Stimulated activated CD8-positive, alpha-beta memory T cell treated with anti-CD3 and anti-CD28 coated beads, Interleukin-15, amount 100 ng/mL, for 1 hour (primary cell): Measurements from ENCODE around the gene TMEM201.

Experiments
- DNase-seq: peaks from one replicate; pipeline ENCODE4 v3.0.0-alpha.2; 2020; ENCODE audit warnings: low read depth

The TMEM201 gene

DNA sequence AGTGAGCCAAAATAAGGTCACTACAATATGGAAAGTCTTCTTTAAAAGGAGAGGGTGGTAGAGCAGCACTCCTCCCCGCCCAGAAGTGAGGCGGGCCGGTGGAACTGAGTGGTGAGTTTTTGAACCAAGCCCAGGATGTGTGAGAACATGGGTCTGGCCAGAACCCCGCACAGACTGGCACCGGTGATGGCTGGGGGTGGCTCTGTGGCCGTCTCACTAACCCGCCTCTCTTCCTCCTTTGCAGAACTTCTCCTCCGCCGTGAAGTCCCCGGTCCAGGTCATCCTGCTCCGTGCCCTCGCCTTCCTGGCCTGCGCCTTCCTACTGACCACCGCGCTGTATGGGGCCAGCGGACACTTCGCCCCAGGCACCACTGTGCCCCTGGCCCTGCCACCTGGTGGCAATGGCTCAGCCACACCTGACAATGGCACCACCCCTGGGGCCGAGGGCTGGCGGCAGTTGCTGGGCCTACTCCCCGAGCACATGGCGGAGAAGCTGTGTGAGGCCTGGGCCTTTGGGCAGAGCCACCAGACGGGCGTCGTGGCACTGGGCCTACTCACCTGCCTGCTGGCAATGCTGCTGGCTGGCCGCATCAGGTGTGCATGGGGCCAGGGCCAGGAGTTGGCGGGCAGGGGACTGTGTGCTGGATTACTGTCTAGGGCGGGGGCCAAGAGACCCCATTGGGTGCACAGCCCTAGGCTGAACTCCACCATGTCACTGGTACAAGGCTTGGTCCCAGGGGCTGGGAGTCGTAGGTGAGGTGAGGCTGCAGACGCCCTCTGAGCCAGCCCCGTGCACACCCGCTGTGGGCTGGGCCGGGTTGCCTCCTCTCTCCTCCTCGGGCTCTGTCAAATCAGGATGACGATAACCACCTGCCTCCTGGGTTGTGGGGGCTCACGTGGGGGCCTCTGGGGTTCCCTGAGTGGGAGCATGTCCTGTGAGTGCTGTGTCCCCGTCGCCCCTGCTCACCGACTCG, 12.4 kb downstream of the TMEM201 start:
- no peak for DNase-seq

DNA sequence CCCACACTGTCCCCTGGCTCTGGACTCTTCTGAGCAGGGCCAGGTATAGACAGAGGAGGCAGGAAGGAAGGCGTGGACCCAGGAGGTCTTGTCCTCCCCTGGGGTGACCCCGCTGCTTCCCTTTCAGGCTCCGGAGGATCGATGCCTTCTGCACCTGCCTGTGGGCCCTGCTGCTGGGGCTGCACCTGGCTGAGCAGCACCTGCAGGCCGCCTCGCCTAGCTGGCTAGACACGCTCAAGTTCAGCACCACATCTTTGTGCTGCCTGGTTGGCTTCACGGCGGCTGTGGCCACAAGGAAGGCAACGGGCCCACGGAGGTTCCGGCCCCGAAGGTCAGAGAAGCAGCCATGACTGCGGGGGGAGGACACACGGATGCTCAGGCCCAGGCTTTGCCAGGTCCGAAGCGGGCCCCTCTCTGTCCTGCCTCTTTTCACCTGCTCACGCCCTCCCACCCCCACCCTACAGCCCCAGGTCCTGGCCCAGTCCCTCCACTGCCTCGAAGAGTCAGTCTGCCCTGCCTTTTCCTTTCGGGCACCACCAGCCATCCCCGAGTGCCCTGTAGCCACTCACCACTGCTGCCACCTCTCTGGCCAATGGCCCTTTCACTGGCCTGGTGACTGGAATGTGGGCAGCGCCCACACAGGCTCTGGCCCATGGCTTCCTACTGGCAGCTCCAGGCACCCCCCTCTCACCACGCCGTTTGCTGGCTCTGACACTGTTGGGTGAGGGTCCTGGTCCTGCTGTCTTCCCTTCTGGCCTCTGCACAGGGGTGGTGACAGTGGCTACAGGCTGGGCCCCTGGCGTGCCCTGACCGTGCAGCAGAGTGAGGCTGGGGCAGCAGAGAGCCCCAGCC, 13.5 kb downstream of the TMEM201 start:
- DNase-seq, result no peak

DNA sequence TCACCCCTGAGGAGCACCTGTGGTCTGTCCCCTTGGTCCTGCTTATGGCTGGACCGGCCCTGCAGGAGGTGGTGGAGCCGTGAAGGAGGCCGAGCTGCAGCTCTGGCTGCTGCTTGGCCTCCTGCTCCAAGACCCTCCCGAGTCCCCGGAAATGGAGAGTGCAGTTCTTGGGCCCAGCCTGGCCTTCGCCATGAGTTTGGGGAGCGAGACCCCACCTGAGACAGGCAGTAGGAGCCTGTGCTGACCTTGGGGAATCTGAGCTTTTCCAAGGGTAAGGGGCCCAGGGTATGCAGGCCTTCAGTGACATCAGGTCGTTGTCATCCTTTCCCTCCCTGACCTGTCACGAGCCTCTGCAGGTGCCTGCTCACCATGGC, 14.1 kb downstream of the TMEM201 start:
- DNase-seq, result no peak

GRCh38 chr1:9603307-9603706, 14.6 kb downstream of the TMEM201 start:
- no peak for DNase-seq

DNA sequence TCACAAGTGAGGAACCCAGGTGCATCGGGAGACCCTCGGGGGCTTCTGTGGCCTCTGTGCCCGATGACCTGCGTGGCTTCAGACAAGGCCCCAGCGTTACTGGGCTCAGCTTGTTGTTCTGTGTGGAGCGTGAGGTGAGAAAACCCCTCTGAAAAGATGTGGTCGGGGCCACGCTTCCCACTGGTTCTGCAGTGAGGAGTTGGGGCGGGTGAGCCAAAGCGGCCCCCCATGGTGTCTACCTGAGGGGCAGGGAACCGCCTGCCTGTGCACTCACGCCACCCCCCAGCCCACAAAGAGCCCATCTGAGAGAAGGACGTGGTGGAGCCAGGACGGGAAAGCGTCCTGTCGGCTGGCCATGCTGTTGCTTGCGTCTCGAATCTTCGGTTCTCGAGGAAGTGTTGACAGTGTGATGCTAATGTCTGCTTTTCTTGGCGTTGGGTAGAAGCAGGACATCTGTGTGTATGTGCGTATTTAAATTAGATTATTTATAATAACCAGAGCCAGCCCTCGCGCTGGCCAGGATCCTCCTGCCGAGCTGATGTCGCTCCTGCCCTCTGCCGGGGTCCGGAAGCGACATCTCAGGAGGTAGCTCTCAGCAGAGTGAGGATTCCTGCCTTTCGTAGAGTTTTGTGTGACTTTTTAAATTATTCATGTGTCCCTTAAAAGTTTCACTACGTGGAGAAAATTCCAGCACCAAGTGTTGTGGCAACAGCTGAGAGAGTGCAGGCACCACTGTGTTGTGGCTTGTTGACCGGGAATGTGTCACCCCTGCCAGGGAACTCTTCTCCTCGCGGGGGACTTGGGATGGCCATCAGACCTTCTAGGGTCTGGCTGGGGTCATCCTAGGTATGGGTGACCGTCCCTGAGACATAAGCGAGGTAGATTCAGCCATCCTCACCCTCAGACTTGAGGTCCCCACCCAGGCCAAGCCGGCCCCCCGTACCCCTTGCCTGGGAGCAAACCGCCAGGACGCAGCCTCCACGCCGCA, 15.3 kb downstream of the TMEM201 start:
- no peak for DNase-seq

- no peak for DNase-seq
Observed at GRCh38 chr1:9604836-9605235, 16.1 kb downstream of the TMEM201 start.

DNA sequence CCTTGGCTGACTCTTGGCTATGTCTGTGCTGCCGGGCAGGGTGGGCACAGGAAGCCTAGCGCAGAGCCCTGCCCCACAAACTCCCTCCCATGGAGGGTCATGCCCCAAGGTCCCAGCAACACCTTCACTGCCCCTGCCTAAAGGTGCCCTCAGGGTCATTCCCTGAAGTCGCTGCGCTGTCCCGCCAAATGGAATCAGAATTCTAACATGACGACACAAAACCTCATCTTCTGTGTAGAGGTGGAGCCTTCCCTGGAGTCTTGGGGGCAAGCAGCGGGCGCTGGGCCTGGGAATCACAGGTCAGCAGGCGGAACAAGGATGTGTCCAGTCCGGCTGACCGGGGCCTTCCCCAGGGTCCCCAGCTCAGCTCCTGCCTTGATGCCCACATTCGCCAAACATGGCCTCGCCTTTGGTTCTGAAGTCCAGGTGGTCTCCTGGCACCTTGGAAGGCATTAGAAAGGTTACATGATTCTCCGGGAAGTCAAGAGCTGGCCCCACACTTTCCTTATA, 17.3 kb downstream of the TMEM201 start:
- no peak for DNase-seq

DNA sequence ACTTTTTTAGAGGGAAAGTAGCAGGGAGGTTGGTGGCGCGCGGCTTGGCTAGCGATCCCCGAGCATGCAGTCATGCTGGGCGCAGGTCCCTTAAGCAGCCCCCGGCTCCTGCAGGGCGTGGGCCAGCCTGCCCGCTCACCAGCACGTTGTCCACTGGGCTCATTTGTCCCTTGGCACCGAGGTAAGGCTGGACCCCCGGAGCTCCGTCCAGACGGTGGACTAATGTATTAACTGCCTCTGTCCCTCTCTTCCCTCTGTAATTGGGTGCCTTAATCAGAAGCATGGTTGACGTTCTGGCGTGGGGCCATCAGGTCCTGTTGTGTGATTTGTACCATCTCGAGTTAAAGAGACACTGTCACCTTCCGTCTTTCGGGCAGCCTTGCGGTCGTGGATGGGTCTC, 17.7 kb downstream of the TMEM201 start:
- no peak for DNase-seq

- no peak for DNase-seq
Observed at GRCh38 chr1:9606948-9607347, 18.2 kb downstream of the TMEM201 start.

- DNase-seq, result no peak
Observed at GRCh38 chr1:9607352-9607751, 18.6 kb downstream of the TMEM201 start.

DNA sequence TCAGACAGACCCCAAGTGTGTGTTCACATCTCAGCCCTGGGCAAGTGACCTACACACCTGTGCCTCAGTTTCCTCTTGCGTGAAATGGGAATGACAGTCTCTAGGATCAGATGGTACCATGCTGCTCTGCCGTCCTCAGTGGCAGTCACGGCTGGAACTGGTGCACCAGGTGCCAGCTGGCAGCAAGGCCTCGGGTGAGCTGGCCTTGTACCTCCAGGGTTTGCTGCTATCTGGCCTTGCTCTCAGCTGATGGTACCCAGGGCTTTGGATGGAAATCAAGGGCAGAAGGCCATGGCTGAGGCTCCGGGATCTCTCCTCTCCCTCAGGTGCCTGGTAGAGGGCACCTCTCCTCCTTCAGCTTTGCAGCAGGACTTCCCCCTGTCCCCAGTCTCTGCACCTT, 21.3 kb downstream of the TMEM201 start:
- DNase-seq, result no peak

GRCh38 chr1:9610548-9610947, 21.8 kb downstream of the TMEM201 start:
- no peak for DNase-seq

GRCh38 chr1:9611716-9612115, 23.0 kb downstream of the TMEM201 start:
- DNase-seq, result no peak

GRCh38 chr1:9612162-9612845, 23.6 kb downstream of the TMEM201 start:
- DNase-seq, result no peak

GRCh38 chr1:9612871-9613624, 24.3 kb downstream of the TMEM201 start:
- no peak for DNase-seq

DNA sequence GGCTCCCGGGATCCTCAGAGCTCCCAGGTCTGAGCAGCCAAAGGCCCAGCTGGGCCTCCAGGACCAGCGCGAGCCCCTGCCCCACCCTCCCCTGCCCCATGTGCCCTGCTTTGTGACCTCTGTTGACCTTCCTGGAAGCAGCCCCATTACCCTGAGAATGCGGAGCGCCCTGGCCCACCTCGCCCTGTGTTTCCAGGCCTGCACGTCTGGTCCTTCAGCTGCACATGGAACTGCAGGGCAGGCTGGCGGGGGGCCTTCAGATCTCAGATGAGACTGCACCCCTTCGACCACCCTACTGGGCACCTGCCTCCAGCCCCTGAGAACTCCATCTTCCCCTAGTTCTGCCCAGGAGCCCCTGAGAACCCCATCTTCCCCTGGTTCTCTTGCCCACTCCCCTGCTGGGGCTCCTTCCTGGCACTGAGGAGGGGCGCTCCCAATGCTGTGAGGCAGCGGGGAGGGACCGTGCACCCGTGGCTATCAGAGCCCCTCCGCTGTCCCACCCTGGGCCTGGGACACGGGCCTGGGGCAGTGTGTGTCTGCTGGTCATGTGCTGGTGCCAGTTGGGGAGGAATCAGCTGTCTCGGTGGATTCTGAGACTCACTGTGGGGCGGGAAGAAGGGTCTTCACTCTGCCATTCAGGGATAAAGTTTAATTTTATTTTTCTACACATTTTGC, 25.1 kb downstream of the TMEM201 start:
- DNase-seq, result no peak

GRCh38 chr1:9615316-9616063, 26.8 kb downstream of the TMEM201 start:
- peak; percentile 20 for DNase-seq

DNA sequence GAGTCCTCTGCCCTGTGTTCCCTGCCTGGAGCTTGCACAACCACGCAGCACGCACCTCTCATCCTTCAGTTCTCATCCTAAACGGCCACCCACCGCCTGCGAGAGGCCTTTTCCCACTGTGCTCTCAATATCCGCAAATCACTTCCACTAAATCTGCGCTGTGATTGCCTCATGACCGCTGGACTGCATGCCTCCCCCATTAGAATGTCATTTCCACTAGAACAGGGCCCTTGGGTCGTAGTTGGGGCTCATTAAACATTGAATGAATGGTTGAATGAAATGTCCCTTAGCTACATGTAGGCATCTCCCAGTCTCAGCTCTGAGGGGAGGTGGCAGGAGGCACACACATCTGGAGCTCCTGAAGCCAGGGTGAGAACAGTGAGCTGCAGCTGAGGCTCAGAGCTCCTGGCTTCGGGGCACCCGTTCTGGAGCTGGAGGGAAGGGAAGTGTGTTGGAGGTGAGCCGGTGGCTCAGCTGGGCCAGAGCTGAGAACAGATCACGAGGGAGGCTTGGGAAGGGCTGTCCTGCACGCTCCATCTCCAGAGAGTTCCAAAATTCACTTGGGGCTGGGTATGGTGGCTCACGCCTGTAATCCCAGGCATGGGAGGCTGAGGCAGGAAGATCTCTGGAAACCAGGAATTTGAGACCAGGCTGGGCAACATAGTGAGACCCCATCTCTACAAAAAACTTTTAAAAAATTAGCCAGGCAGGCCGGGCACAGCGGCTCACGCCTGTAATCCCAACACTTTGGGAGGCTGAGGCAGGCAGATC, 30.4 kb downstream of the TMEM201 start:
- no peak for DNase-seq
